ENCODE measurements around the gene ITPRID1.

- TF ChIP-seq, protein P1, sequence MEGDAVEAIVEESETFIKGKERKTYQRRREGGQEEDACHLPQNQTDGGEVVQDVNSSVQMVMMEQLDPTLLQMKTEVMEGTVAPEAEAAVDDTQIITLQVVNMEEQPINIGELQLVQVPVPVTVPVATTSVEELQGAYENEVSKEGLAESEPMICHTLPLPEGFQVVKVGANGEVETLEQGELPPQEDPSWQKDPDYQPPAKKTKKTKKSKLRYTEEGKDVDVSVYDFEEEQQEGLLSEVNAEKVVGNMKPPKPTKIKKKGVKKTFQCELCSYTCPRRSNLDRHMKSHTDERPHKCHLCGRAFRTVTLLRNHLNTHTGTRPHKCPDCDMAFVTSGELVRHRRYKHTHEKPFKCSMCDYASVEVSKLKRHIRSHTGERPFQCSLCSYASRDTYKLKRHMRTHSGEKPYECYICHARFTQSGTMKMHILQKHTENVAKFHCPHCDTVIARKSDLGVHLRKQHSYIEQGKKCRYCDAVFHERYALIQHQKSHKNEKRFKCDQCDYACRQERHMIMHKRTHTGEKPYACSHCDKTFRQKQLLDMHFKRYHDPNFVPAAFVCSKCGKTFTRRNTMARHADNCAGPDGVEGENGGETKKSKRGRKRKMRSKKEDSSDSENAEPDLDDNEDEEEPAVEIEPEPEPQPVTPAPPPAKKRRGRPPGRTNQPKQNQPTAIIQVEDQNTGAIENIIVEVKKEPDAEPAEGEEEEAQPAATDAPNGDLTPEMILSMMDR (IDR thresholded peaks at IDR 0.05): no peak
- TF ChIP-seq EP300 (IDR thresholded peaks at IDR 0.05) (no peak), POLR2A (IDR thresholded peaks at IDR 0.05) (no peak)
Measured at GRCh38 chr7:31648880-31649279, 135.0 kb downstream of the ITPRID1 start.

Measured in ovary (tissue), 3 donors.